Panc1 (cell line): ENCODE results near the gene CBFB. TPM values are rescaled to one million over a fixed set of nuclear protein-coding genes. Genes with fewer than 3 reads are reported as not detected.
A peak's percentile ranks its signal among the peaks of the same experiment; 100 is the strongest.

Source experiments
- ATAC-seq: fragments of 200-7000 bp; cut with Tn5 transposase; 2 replicates; pipeline ENCODE4 v1.9.1; 2020; ENCODE audit warnings: mild to moderate bottlenecking, moderate library complexity
- BruUV-seq: library from RNA; stranded (reverse); fragments of 400-500 nt; replicated peaks from 2 replicates; lab custom pipeline; 2021; lab: Mats Ljungman, UMichigan
- CTCF ChIA-PET: fragments of 300-600 bp; sonication (Branson Sonifier 250); formaldehyde crosslinking; loops from one replicate; lab custom pipeline; 2022; ENCODE audit warnings: antibody characterized with exemption; lab: Charles Lee
- POLR2A ChIA-PET: fragments of 300-600 bp; sonication (Branson Sonifier 250); formaldehyde crosslinking; loops from one replicate; lab custom pipeline; 2022; ENCODE audit warnings: antibody characterized with exemption; lab: Charles Lee
- DNase-seq: peaks from one replicate; pipeline ENCODE4 v3.0.0-alpha.2; 2010; ENCODE audit warnings: low read depth, low spot score
- H3K27ac ChIP-seq: 2 replicates; pipeline ENCODE4 v1.5.1; 2011; ENCODE audit warnings: mild to moderate bottlenecking, low read length, inconsistent platforms
- H3K27me3 ChIP-seq: fragments of 200-500 bp; sonication (Bioruptor generic); 2 replicates; pipeline ENCODE4 v1.6.0; 2014; ENCODE audit warnings: low read length, inconsistent platforms; ENCODE audit not compliant: control insufficient read depth, insufficient read depth
- H3K36me3 ChIP-seq: fragments of 200-500 bp; sonication (Bioruptor generic); 2 replicates; pipeline ENCODE4 v1.5.1; 2014; ENCODE audit warnings: inconsistent platforms, mild to moderate bottlenecking, low read length, moderate library complexity; ENCODE audit not compliant: control insufficient read depth, insufficient read depth
- H3K4me1 ChIP-seq: 2 replicates; pipeline ENCODE4 v1.5.1; 2011; ENCODE audit warnings: inconsistent platforms, mild to moderate bottlenecking, low read length, moderate library complexity; ENCODE audit not compliant: control insufficient read depth, insufficient read depth
- H3K4me3 ChIP-seq, 2 experiments: 2 replicates each; pipeline ENCODE4 v1.5.1; 2011 to 2012; ENCODE audit warnings: low read depth in 2 of 2, low read length in 2 of 2, mild to moderate bottlenecking in 2 of 2, inconsistent platforms in 1 of 2, moderate library complexity in 1 of 2
- H3K9me3 ChIP-seq: fragments of 200-500 bp; sonication (Bioruptor generic); 2 replicates; pipeline ENCODE4 v1.5.1; 2014; ENCODE audit warnings: low read depth, mild to moderate bottlenecking, inconsistent platforms, low read length, moderate library complexity; ENCODE audit not compliant: control insufficient read depth, insufficient read depth
- CTCF ChIP-seq: fragments of 450-650 bp; IDR thresholded peaks from 2 replicates; pipeline ENCODE4 v1.5.1; 2017; ENCODE audit warnings: mild to moderate bottlenecking
- POLR2AphosphoS5 ChIP-seq: IDR thresholded peaks from 2 replicates; pipeline ENCODE4 v1.6.1; 2012; ENCODE audit warnings: mild to moderate bottlenecking, low read depth, low read length, moderate library complexity
- REST ChIP-seq, 2 experiments: IDR thresholded peaks; 2 replicates each; pipeline ENCODE4 v1.6.1; 2011 to 2012; ENCODE audit warnings: low read depth in 2 of 2, control low read depth in 1 of 2, low read length in 1 of 2, mild to moderate bottlenecking in 1 of 2, moderate library complexity in 1 of 2; ENCODE audit not compliant: insufficient read depth in 1 of 2
- SIN3A ChIP-seq: IDR thresholded peaks from 2 replicates; pipeline ENCODE4 v1.6.1; 2012; ENCODE audit warnings: low read depth, mild to moderate bottlenecking, low read length, moderate library complexity, borderline replicate concordance; ENCODE audit not compliant: insufficient read depth
- TCF7L2 ChIP-seq: IDR thresholded peaks from 2 replicates; pipeline ENCODE4 v1.6.1; 2011; ENCODE audit warnings: mild to moderate bottlenecking, low read depth, low read length, inconsistent platforms
- in situ Hi-C: cut with HindIII; loops from 2 replicates; pipeline ENCODE4 v1.10.0; 2016; ENCODE audit warnings: low sequenced_read_pairs, low pct_unique_long_range_greater_than_20kb
- intact Hi-C: fragments of 100-400 bp; cut with micrococcal nuclease; formaldehyde crosslinking; loops from one replicate; pipeline ENCODE4 v1.10.0; 2022; ENCODE audit not compliant: unreplicated experiment
- total RNA-seq: library from RNA; stranded (reverse); gene quantifications from one replicate; pipeline ENCODE4 v1.2.1, GENCODE V29; 2021; ENCODE audit not compliant: unreplicated experiment

Gene CBFB
- total RNA-seq, 1 experiment from 2014 or later, result 66.4 TPM

GRCh38 chr16:67029254-67030096 is 526 bp downstream of the CBFB start:
- H3K36me3 ChIP-seq, result peaks cover 6% of the 10 kb centered on the region
- H3K4me1 ChIP-seq, result peaks cover 13% of the 10 kb centered on the region
- CTCF ChIA-PET, result interaction anchor here (0.7 kb wide), 1 partner anchor 37 kb away, joined by 12 read pairs; no protein-coding TSS in a partner anchor
- intact Hi-C loops, result no loop called here
- peak overlapping the region; percentile 62 to 70 for H3K4me3 ChIP-seq
- peak overlapping the region; percentile 89 for H3K27ac ChIP-seq
- ATAC-seq (peak; percentile 66), DNase-seq (no peak)
- H3K27me3 ChIP-seq, result no peaks in the 10 kb centered on the region
- in situ Hi-C loops, result no loop called here
- TF ChIP-seq SIN3A (no peak), REST (IDR thresholded peaks at IDR 0.05; ENCODE audit: insufficient read depth in 1 of 2, low read depth in 2 of 2, low read length in 1 of 2) (no peak), POLR2AphosphoS5 (no peak), TCF7L2 (no peak), CTCF (no peak)
- no peaks in the 10 kb centered on the region for H3K9me3 ChIP-seq
- POLR2A ChIA-PET, result no interaction called here
- BruUV-seq, result no TSS peak

- in situ Hi-C loops (no loop called here), intact Hi-C loops (no loop called here)
- Histone ChIP-seq H3K4me1 (peaks cover 13% of the 10 kb centered on the region), H3K27ac (peak overlapping the region; percentile 89), H3K9me3 (no peaks in the 10 kb centered on the region), H3K27me3 (no peaks in the 10 kb centered on the region), H3K36me3 (peaks cover 6% of the 10 kb centered on the region), H3K4me3 (peak overlapping the region; percentile 62 to 70)
- CTCF ChIA-PET, result interaction anchor here (0.7 kb wide), 1 partner anchor 38 kb away, joined by 12 read pairs; no protein-coding TSS in a partner anchor
- BruUV-seq, result no TSS peak
- ATAC-seq (no peak), DNase-seq (no peak)
- no peak for TF ChIP-seq CTCF
- TF ChIP-seq POLR2AphosphoS5, result no peak
- no peak for TF ChIP-seq TCF7L2
- TF ChIP-seq SIN3A, result no peak
- no peak for TF ChIP-seq REST (IDR thresholded peaks at IDR 0.05; ENCODE audit: insufficient read depth in 1 of 2, low read depth in 2 of 2, low read length in 1 of 2)
- POLR2A ChIA-PET, result interaction anchor here (0.6 to 1.4 kb wide), 3 partner anchors 14 to 86 kb away, joined by 3 to 4 read pairs (median 3); no protein-coding TSS in a partner anchor
Observed at GRCh38 chr16:67030221-67030962, 1.4 kb downstream of the CBFB start.
